GM23338 (cell line): ENCODE data around the gene NUDT9.
A peak's percentile ranks its signal among the peaks of the same experiment; 100 is the strongest.

Experiments used
- CREB1 ChIP-seq: fragments of 250-450 bp; sonication (Bioruptor Pico); IDR thresholded peaks from 2 replicates; pipeline ENCODE4 v1.5.0; 2020; ENCODE audit warnings: low read depth, mild to moderate bottlenecking, moderate library complexity
- CTCF ChIP-seq, 2 experiments: fragments of 200-600 bp in 1 of 2; sonication (generic) in 1 of 2; conservative IDR thresholded peaks; 2 replicates each; pipeline versions ENCODE4 v1.5.1 to v1.6.1; 2016 to 2017; ENCODE audit warnings: antibody characterized with exemption in 2 of 2, low read depth in 2 of 2, mild to moderate bottlenecking in 2 of 2, moderate library complexity in 1 of 2
- ETS1 ChIP-seq: IDR thresholded peaks from 2 replicates; pipeline ENCODE4 v1.6.1; 2016; ENCODE audit warnings: antibody characterized with exemption
- EZH2 ChIP-seq: fragments of 200-600 bp; sonication (generic); IDR thresholded peaks from one replicate; pipeline ENCODE4 v1.8.0; 2017; ENCODE audit warnings: antibody characterized with exemption, mild to moderate bottlenecking, low read depth; ENCODE audit not compliant: unreplicated experiment
- EZH2phosphoT487 ChIP-seq: fragments of 200-600 bp; sonication (generic); IDR thresholded peaks from one replicate; pipeline ENCODE4 v1.8.1; 2018; ENCODE audit warnings: antibody characterized with exemption; ENCODE audit not compliant: unreplicated experiment
- POLR2AphosphoS5 ChIP-seq: IDR thresholded peaks from 2 replicates; pipeline ENCODE4 v1.6.1; 2016; ENCODE audit warnings: antibody characterized with exemption, low read depth
- REST ChIP-seq: IDR thresholded peaks from one replicate; pipeline ENCODE4 v1.6.1; 2018; ENCODE audit warnings: antibody characterized with exemption; ENCODE audit not compliant: unreplicated experiment
- ZNF114 ChIP-seq: fragments of 250-450 bp; sonication (Bioruptor Pico); IDR thresholded peaks from 2 replicates; pipeline ENCODE4 v1.5.0; 2020; ENCODE audit warnings: mild to moderate bottlenecking, moderate library complexity
- ZNF331 ChIP-seq: fragments of 250-450 bp; sonication (Bioruptor Pico); IDR thresholded peaks from 2 replicates; pipeline ENCODE4 v1.5.0; 2020; ENCODE audit warnings: low read depth, mild to moderate bottlenecking, moderate library complexity
- ZNF462 ChIP-seq: fragments of 250-450 bp; sonication (Bioruptor Pico); IDR thresholded peaks from 2 replicates; pipeline ENCODE4 v1.5.0; 2020; ENCODE audit warnings: mild to moderate bottlenecking, moderate library complexity

GRCh38 chr4:87478732-87479250, 56.4 kb downstream of the NUDT9 start:
- no peak for TF ChIP-seq EZH2phosphoT487
- no peak for TF ChIP-seq EZH2
- TF ChIP-seq CTCF (conservative IDR thresholded peaks at IDR 0.05; ENCODE audit: low read depth in 2 of 2): no peak
- TF ChIP-seq CREB1 (CRISPR knock-in tag): no peak
- TF ChIP-seq POLR2AphosphoS5: no peak
- TF ChIP-seq ZNF114: no peak
- no peak for TF ChIP-seq REST
- TF ChIP-seq ZNF462 (CRISPR knock-in tag): peak; percentile 42
- TF ChIP-seq ETS1: no peak
- no peak for TF ChIP-seq ZNF331 (CRISPR knock-in tag)
